Adrenal gland (tissue), 12 donors: ENCODE measurements around the gene SLC25A43. TPM values are rescaled to one million over a fixed set of nuclear protein-coding genes. Genes with fewer than 3 reads are reported as not detected.

Experiments used
- DNase-seq, 7 donors: peaks; one replicate each; pipeline ENCODE4 v3.0.0-alpha.2; 2019 to 2020
- H3K27ac ChIP-seq, 5 donors: fragments of 200-600 bp; sonication (generic) in 4 of 5; 1 replicate in 3 of 5; 2 replicates in 2 of 5; pipeline versions ENCODE4 v1.5.1 to v1.8.0; 2016 to 2020; ENCODE audit warnings: mild to moderate bottlenecking in 1 of 5
- H3K27me3 ChIP-seq: fragments of 200-600 bp; 2 replicates; pipeline ENCODE4 v1.8.0; 2021
- H3K36me3 ChIP-seq, 2 donors: fragments of 200-600 bp; replicated peaks in 1 of 2; 1 replicate in 1 of 2; 2 replicates in 1 of 2; pipeline versions ENCODE4 v1.5.1 to v1.8.0; 2018 to 2022
- H3K4me1 ChIP-seq, 2 donors: fragments of 200-600 bp; replicated peaks in 1 of 2; 1 replicate in 1 of 2; 2 replicates in 1 of 2; pipeline versions ENCODE4 v1.5.1 to v1.8.0; 2018 to 2021
- H3K4me3 ChIP-seq, 4 donors: fragments of 200-600 bp; sonication (generic) in 3 of 4; one replicate each; pipeline ENCODE4 v1.5.1; 2016 to 2018
- H3K9me3 ChIP-seq, 3 donors: fragments of 200-600 bp; sonication (generic) in 1 of 3; replicated peaks in 1 of 3; 1 replicate in 2 of 3; 2 replicates in 1 of 3; pipeline versions ENCODE4 v1.5.1 to v1.8.0; 2016 to 2021
- POLR2A ChIP-seq, 2 donors: fragments of 450-650 bp; IDR thresholded peaks; one replicate each; pipeline ENCODE4 v1.6.1; 2017; ENCODE audit warnings: antibody characterized with exemption in 2 of 2, mild to moderate bottlenecking in 2 of 2, moderate library complexity in 1 of 2
- WGBS, 4 donors: extraction: QIAGEN DNeasy Blood & Tissue Kit in 2 of 4; methylation state at CpG; one replicate each; pipeline versions ENCODE4 v1.1.5 to v1.1.7; 2013 to 2017; 5-methylcytosine and 5-hydroxymethylcytosine counted together
- intact Hi-C, 2 donors: fragments of 100-400 bp; cut with DNase I; formaldehyde crosslinking; loops; one replicate each; pipeline versions ENCODE4 v1.14.1 to v1.15.0; 2022 to 2023
- polyA plus RNA-seq, 3 donors: library from polyadenylated mRNA; stranded (reverse); fragments of 200-250 nt in 2 of 3; fragments of 350-450 nt in 1 of 3; fragmentation: Illumina TruSeq in 1 of 3; extraction: RNeasy Lipid Tissue Mini Kit (QIAGEN cat#74804) in 1 of 3; gene quantifications; one replicate each; pipeline ENCODE4 v1.2.3, GENCODE V29; 2013 to 2014
- total RNA-seq, 9 donors: library from RNA; depleted of rRNA in 4 of 9; stranded (reverse); fragments of >200 nt in 4 of 9; fragments of 120-200 nt in 1 of 9; fragmentation: NEBNext Ultra II Directional in 1 of 9; extraction: Animal tissue kit (Norgen Biotek cat#: 25700) in 1 of 9; gene quantifications; one replicate each; pipeline versions ENCODE4 v1.1.0 to v1.2.4, GENCODE V29; 2013 to 2023
- TF ChIP-seq, protein P1 (sequence below), 6 experiments: fragments of 450-650 bp in 4 of 6; fragments of 200-600 bp in 2 of 6; sonication (generic) in 1 of 6; IDR thresholded peaks; 1 replicate in 5 of 6; 2 replicates in 1 of 6; pipeline versions ENCODE4 v1.5.1 to v1.8.0; 2016 to 2021; ENCODE audit warnings: antibody characterized with exemption in 6 of 6, mild to moderate bottlenecking in 2 of 6, moderate library complexity in 1 of 6
- donor health status: healthy with polysubstance abuse.
- donor health status: Bipolar disorder and iron deficiency.
- donor health status: DM: yes; HTN: yes; CAD: no.
- donor health status: DM: no; HTN: no; CAD: no.
- donor health status: DM: no; HTN: no; CAD: no.
- donor health status: DM: yes; HTN: yes; CAD: no.

The SLC25A43 gene
- total and polyA plus RNA-seq, 12 donors, result 0.72 to 10.2 (median 3.8) TPM

GRCh38 chrX:119389871-119390501 lies 9.2 kb upstream of the SLC25A43 start:
- no peaks in the 10 kb centered on the region for H3K36me3 ChIP-seq
- no peak overlapping the region for H3K27ac ChIP-seq
- no peaks in the 10 kb centered on the region for H3K9me3 ChIP-seq
- no peak for TF ChIP-seq POLR2A (IDR thresholded peaks at IDR 0.05)
- TF ChIP-seq, protein P1, sequence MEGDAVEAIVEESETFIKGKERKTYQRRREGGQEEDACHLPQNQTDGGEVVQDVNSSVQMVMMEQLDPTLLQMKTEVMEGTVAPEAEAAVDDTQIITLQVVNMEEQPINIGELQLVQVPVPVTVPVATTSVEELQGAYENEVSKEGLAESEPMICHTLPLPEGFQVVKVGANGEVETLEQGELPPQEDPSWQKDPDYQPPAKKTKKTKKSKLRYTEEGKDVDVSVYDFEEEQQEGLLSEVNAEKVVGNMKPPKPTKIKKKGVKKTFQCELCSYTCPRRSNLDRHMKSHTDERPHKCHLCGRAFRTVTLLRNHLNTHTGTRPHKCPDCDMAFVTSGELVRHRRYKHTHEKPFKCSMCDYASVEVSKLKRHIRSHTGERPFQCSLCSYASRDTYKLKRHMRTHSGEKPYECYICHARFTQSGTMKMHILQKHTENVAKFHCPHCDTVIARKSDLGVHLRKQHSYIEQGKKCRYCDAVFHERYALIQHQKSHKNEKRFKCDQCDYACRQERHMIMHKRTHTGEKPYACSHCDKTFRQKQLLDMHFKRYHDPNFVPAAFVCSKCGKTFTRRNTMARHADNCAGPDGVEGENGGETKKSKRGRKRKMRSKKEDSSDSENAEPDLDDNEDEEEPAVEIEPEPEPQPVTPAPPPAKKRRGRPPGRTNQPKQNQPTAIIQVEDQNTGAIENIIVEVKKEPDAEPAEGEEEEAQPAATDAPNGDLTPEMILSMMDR (IDR thresholded peaks at IDR 0.05), result no peak
- no peaks in the 10 kb centered on the region for H3K4me1 ChIP-seq
- intact Hi-C loops, result no loop called here
- DNase-seq, result no peak
- WGBS, 4 donors, result 47 to 71% (median 60%) methylated on average over 7 of the region's 7 CpGs
- H3K4me3 ChIP-seq, result no peak overlapping the region
- H3K27me3 ChIP-seq, result no peaks in the 10 kb centered on the region

- TF ChIP-seq, protein P1 (IDR thresholded peaks at IDR 0.05), result peak in 1 of 6 experiments; percentile 21
- no peak for TF ChIP-seq POLR2A (IDR thresholded peaks at IDR 0.05)
- Histone ChIP-seq H3K36me3 (no peaks in the 10 kb centered on the region), H3K4me1 (no peaks in the 10 kb centered on the region), H3K27me3 (no peaks in the 10 kb centered on the region), H3K27ac (no peak overlapping the region), H3K4me3 (no peak overlapping the region), H3K9me3 (no peaks in the 10 kb centered on the region)
- 66 to 94% (median 71%) methylated on average over 5 to 8 of the region's 8 CpGs for WGBS, 4 donors
- intact Hi-C loops, result no loop called here
- peak in 1 of 7 donors; percentile 9 for DNase-seq
Measured at GRCh38 chrX:119391279-119391678, 7.9 kb upstream of the SLC25A43 start.

DNA sequence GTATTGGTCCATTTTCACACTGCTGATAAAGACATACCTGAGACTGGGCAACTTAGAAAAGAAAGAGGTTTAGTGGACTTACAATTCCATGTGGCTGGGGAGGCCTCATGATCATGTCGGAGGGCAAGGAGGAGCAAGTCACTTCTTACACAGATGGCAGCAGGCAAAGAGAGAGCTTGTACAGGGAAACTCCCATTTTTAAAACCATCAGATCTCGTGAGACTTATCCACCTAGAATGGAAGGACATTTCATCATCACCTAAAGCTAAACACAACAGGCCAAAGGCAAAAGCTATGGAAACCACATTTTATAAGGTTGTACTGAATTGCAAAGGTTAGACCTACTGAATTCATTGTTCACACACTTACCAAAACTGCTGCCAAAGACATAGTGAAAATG lies 6.0 kb upstream of the SLC25A43 start:
- Histone ChIP-seq H3K36me3 (no peaks in the 10 kb centered on the region), H3K4me3 (no peak overlapping the region), H3K27ac (no peak overlapping the region), H3K4me1 (no peaks in the 10 kb centered on the region), H3K27me3 (no peaks in the 10 kb centered on the region), H3K9me3 (no peaks in the 10 kb centered on the region)
- DNase-seq, result no peak
- intact Hi-C loops, result no loop called here
- 78 to 90% (median 84%) methylated on average over 2 of the region's 2 CpGs; no CpG with 5 or more reads in 1 of the 4 donors for WGBS, 4 donors
- no peak for TF ChIP-seq POLR2A (IDR thresholded peaks at IDR 0.05)
- TF ChIP-seq, protein P1 (IDR thresholded peaks at IDR 0.05), result no peak

- WGBS, 4 donors, result 7 to 14% (median 14%) methylated on average over 3 of the region's 3 CpGs; no CpG with 5 or more reads in 1 of the 4 donors
- no peak for TF ChIP-seq POLR2A (IDR thresholded peaks at IDR 0.05)
- TF ChIP-seq, protein P1 (IDR thresholded peaks at IDR 0.05), result no peak
Measured at GRCh38 chrX:119398587-119398973, 556 bp upstream of the SLC25A43 start.

More at GRCh38 chrX:119398587-119398973, 556 bp upstream of the SLC25A43 start:
- Histone ChIP-seq H3K27me3 (no peaks in the 10 kb centered on the region), H3K4me1 (no peaks in the 10 kb centered on the region), H3K27ac (peak overlapping the region in 2 of 5 donors; percentile 30 to 78), H3K4me3 (peak overlapping the region in 2 of 4 donors; percentile 17 to 70), H3K36me3 (no peaks in the 10 kb centered on the region), H3K9me3 (no peaks in the 10 kb centered on the region)
- no peak for DNase-seq
- intact Hi-C loops, result no loop called here
